Colonic mucosa (tissue), 4 donors: Measurements from ENCODE around the gene PDK2. TPM values are rescaled to one million over a fixed set of nuclear protein-coding genes. Genes with fewer than 3 reads are reported as not detected.

ENCODE experiments used
- DNase-seq: peaks from one replicate; pipeline ENCODE4 v3.0.0-alpha.2; 2020
- H3K27ac ChIP-seq: fragments of 200-600 bp; one replicate; pipeline ENCODE4 v1.8.0; 2021
- H3K27me3 ChIP-seq: fragments of 200-600 bp; one replicate; pipeline ENCODE4 v1.8.0; 2021
- H3K36me3 ChIP-seq: fragments of 200-600 bp; one replicate; pipeline ENCODE4 v1.8.0; 2021
- H3K4me1 ChIP-seq: fragments of 200-600 bp; one replicate; pipeline ENCODE4 v1.8.0; 2021; ENCODE audit warnings: mild to moderate bottlenecking
- H3K4me3 ChIP-seq: fragments of 200-600 bp; one replicate; pipeline ENCODE4 v1.8.0; 2021
- H3K9ac ChIP-seq, 2 donors: one replicate each; pipeline ENCODE4 v1.7.0; 2013; ENCODE audit warnings: control low read depth in 2 of 2, low read depth in 2 of 2, low read length in 2 of 2
- H3K9me3 ChIP-seq: fragments of 200-600 bp; one replicate; pipeline ENCODE4 v1.8.0; 2021
- CTCF ChIP-seq: fragments of 200-600 bp; IDR thresholded peaks from one replicate; pipeline ENCODE4 v1.8.0; 2022; ENCODE audit warnings: antibody characterized with exemption, mild to moderate bottlenecking
- intact Hi-C: fragments of 100-400 bp; cut with DNase I; formaldehyde crosslinking; loops from one replicate; pipeline ENCODE4 v1.14.1; 2022
- total RNA-seq, 2 donors: library from RNA; stranded (reverse); fragmentation: NEBNext Ultra II Directional in 1 of 2; extraction: Animal tissue kit (Norgen Biotek cat#: 25700) in 1 of 2; gene quantifications; one replicate each; pipeline ENCODE4 v1.2.1, GENCODE V29; 2021
- donor health status: healthy.
- donor health status: DM: no; HTN: no; CAD: no.
- donor health status: DM: no; HTN: no; CAD: no.

The PDK2 gene
- total RNA-seq, 2 donors from 2014 or later = 48.8 to 56.4 TPM

GRCh38 chr17:50109785-50110184, 14.6 kb downstream of the PDK2 start:
- no peak for DNase-seq

GRCh38 chr17:50110591-50111349, 15.6 kb downstream of the PDK2 start:
- intact Hi-C loops = no loop called here
- no peak overlapping the region for H3K27ac ChIP-seq
- H3K27me3 ChIP-seq = no peaks in the 10 kb centered on the region
- peaks cover 7% of the 10 kb centered on the region for H3K4me1 ChIP-seq
- H3K9me3 ChIP-seq = no peaks in the 10 kb centered on the region
- TF ChIP-seq CTCF = no peak
- H3K4me3 ChIP-seq = no peak overlapping the region
- no peak for DNase-seq
- H3K9ac ChIP-seq = no peak overlapping the region
- no peaks in the 10 kb centered on the region for H3K36me3 ChIP-seq

More at GRCh38 chr17:50109785-50110184, 14.6 kb downstream of the PDK2 start:
- intact Hi-C loops = no loop called here
- Histone ChIP-seq H3K4me1 (peaks cover 7% of the 10 kb centered on the region), H3K9ac (no peak overlapping the region), H3K36me3 (no peaks in the 10 kb centered on the region), H3K9me3 (no peaks in the 10 kb centered on the region), H3K27ac (no peak overlapping the region), H3K4me3 (no peak overlapping the region), H3K27me3 (no peaks in the 10 kb centered on the region)
- no peak for TF ChIP-seq CTCF

GRCh38 chr17:50111673-50112655, 16.8 kb downstream of the PDK2 start:
- no peak for DNase-seq
- Histone ChIP-seq H3K36me3 (no peaks in the 10 kb centered on the region), H3K4me1 (peaks cover 7% of the 10 kb centered on the region), H3K27me3 (no peaks in the 10 kb centered on the region), H3K9ac (peak overlapping the region in 1 of 2 donors; percentile 21), H3K27ac (peak overlapping the region; percentile 44), H3K4me3 (no peak overlapping the region), H3K9me3 (no peaks in the 10 kb centered on the region)
- intact Hi-C loops = no loop called here
- TF ChIP-seq CTCF = no peak

- intact Hi-C loops = no loop called here
- Histone ChIP-seq H3K36me3 (no peaks in the 10 kb centered on the region), H3K9me3 (no peaks in the 10 kb centered on the region), H3K27ac (no peak overlapping the region), H3K27me3 (no peaks in the 10 kb centered on the region), H3K4me3 (no peak overlapping the region), H3K9ac (peak overlapping the region in 1 of 2 donors; percentile 21), H3K4me1 (peaks cover 7% of the 10 kb centered on the region)
- no peak for DNase-seq
- TF ChIP-seq CTCF = no peak
These were observed 17.5 kb downstream of the PDK2 start for GRCh38 chr17:50112694-50113093.

GRCh38 chr17:50113624-50114320, 18.6 kb downstream of the PDK2 start:
- intact Hi-C loops = no loop called here
- DNase-seq = no peak

More at GRCh38 chr17:50113624-50114320, 18.6 kb downstream of the PDK2 start:
- Histone ChIP-seq H3K9ac (no peak overlapping the region), H3K27ac (no peak overlapping the region), H3K36me3 (no peaks in the 10 kb centered on the region), H3K4me3 (no peak overlapping the region), H3K27me3 (peaks cover 9% of the 10 kb centered on the region), H3K4me1 (peaks cover 7% of the 10 kb centered on the region), H3K9me3 (no peaks in the 10 kb centered on the region)
- TF ChIP-seq CTCF = no peak
